ENCODE results near the gene MTMR1.
A peak's percentile ranks its signal among the peaks of the same experiment; 100 is the strongest.

Gene MTMR1

GRCh38 chrX:150753357-150753756 is 60.2 kb downstream of the MTMR1 start:
- in situ Hi-C loops (cut with MboI; ENCODE audit: low pct_unique_long_range_greater_than_20kb, low sequenced_read_pairs), result loop anchor here (25.0 kb wide), 1 partner anchor 934 kb away; the partner anchor contains the start of gene PRRG3
- no peak for DNase-seq

- no peak for DNase-seq
- in situ Hi-C loops (cut with MboI; ENCODE audit: low pct_unique_long_range_greater_than_20kb, low sequenced_read_pairs), result loop anchor here (25.0 kb wide), 1 partner anchor 933 kb away; the partner anchor contains the start of gene PRRG3
Observed at GRCh38 chrX:150753968-150754367, 60.8 kb downstream of the MTMR1 start.

GRCh38 chrX:150757371-150757770 is 64.2 kb downstream of the MTMR1 start:
- in situ Hi-C loops (cut with MboI; ENCODE audit: low pct_unique_long_range_greater_than_20kb, low sequenced_read_pairs), result loop anchor here (25.0 kb wide), 1 partner anchor 930 kb away; the partner anchor contains the start of gene PRRG3
- DNase-seq, result no peak

- DNase-seq, result no peak
- in situ Hi-C loops (cut with MboI; ENCODE audit: low pct_unique_long_range_greater_than_20kb, low sequenced_read_pairs), result loop anchor here (25.0 kb wide), 1 partner anchor 928 kb away; the partner anchor contains the start of gene PRRG3
Observed at GRCh38 chrX:150759568-150760416, 66.6 kb downstream of the MTMR1 start.

GRCh38 chrX:150761176-150761818 is 68.1 kb downstream of the MTMR1 start:
- in situ Hi-C loops (cut with MboI; ENCODE audit: low pct_unique_long_range_greater_than_20kb, low sequenced_read_pairs), result loop anchor here (25.0 kb wide), 1 partner anchor 926 kb away; the partner anchor contains the start of gene PRRG3
- DNase-seq, result no peak

GRCh38 chrX:150761819-150762216 is 68.6 kb downstream of the MTMR1 start:
- no peak for DNase-seq
- in situ Hi-C loops (cut with MboI; ENCODE audit: low pct_unique_long_range_greater_than_20kb, low sequenced_read_pairs), result loop anchor here (25.0 kb wide), 1 partner anchor 925 kb away; the partner anchor contains the start of gene PRRG3

- DNase-seq, result no peak
- in situ Hi-C loops (cut with MboI; ENCODE audit: low pct_unique_long_range_greater_than_20kb, low sequenced_read_pairs), result loop anchor here (25.0 kb wide), 1 partner anchor 925 kb away; the partner anchor contains the start of gene PRRG3
Observed at GRCh38 chrX:150762258-150763165, 69.3 kb downstream of the MTMR1 start.

GRCh38 chrX:150763303-150763797 is 70.2 kb downstream of the MTMR1 start:
- in situ Hi-C loops (cut with MboI; ENCODE audit: low pct_unique_long_range_greater_than_20kb, low sequenced_read_pairs), result loop anchor here (25.0 kb wide), 1 partner anchor 924 kb away; the partner anchor contains the start of gene PRRG3
- no peak for DNase-seq

- DNase-seq, result no peak
- in situ Hi-C loops (cut with MboI; ENCODE audit: low pct_unique_long_range_greater_than_20kb, low sequenced_read_pairs), result loop anchor here (25.0 kb wide), 1 partner anchor 923 kb away; the partner anchor contains the start of gene PRRG3
Observed at GRCh38 chrX:150763810-150764209, 70.6 kb downstream of the MTMR1 start.

- in situ Hi-C loops (cut with MboI; ENCODE audit: low pct_unique_long_range_greater_than_20kb, low sequenced_read_pairs), result loop anchor here (25.0 kb wide), 1 partner anchor 922 kb away; the partner anchor contains the start of gene PRRG3
- no peak for DNase-seq
Observed at GRCh38 chrX:150765237-150765636, 72.0 kb downstream of the MTMR1 start.

GRCh38 chrX:150765782-150766350 is 72.7 kb downstream of the MTMR1 start:
- no peak for DNase-seq
- in situ Hi-C loops (cut with MboI; ENCODE audit: low pct_unique_long_range_greater_than_20kb, low sequenced_read_pairs), result loop anchor here (25.0 kb wide), 1 partner anchor 921 kb away; the partner anchor contains the start of gene PRRG3

GRCh38 chrX:150766351-150767044 is 73.3 kb downstream of the MTMR1 start:
- in situ Hi-C loops (cut with MboI; ENCODE audit: low pct_unique_long_range_greater_than_20kb, low sequenced_read_pairs), result loop anchor here (25.0 kb wide), 1 partner anchor 921 kb away; the partner anchor contains the start of gene PRRG3

GRCh38 chrX:150767045-150767395 is 73.8 kb downstream of the MTMR1 start:
- in situ Hi-C loops (cut with MboI; ENCODE audit: low pct_unique_long_range_greater_than_20kb, low sequenced_read_pairs), result loop anchor here (25.0 kb wide), 1 partner anchor 920 kb away; the partner anchor contains the start of gene PRRG3
- no peak for DNase-seq

More at GRCh38 chrX:150766351-150767044, 73.3 kb downstream of the MTMR1 start:
- DNase-seq, result no peak

GRCh38 chrX:150767475-150768131 is 74.4 kb downstream of the MTMR1 start:
- in situ Hi-C loops (cut with MboI; ENCODE audit: low pct_unique_long_range_greater_than_20kb, low sequenced_read_pairs), result loop anchor here (25.0 kb wide), 1 partner anchor 920 kb away; the partner anchor contains the start of gene PRRG3
- DNase-seq, result peak; percentile 10

GRCh38 chrX:150768132-150768485 is 74.9 kb downstream of the MTMR1 start:
- in situ Hi-C loops (cut with MboI; ENCODE audit: low pct_unique_long_range_greater_than_20kb, low sequenced_read_pairs), result loop anchor here (25.0 kb wide), 1 partner anchor 919 kb away; the partner anchor contains the start of gene PRRG3
- DNase-seq, result no peak

- DNase-seq, result no peak
- in situ Hi-C loops (cut with MboI; ENCODE audit: low pct_unique_long_range_greater_than_20kb, low sequenced_read_pairs), result loop anchor here (25.0 kb wide), 1 partner anchor 919 kb away; the partner anchor contains the start of gene PRRG3
Observed at GRCh38 chrX:150768580-150769190, 75.5 kb downstream of the MTMR1 start.

All from KBM-7 (cell line).